IMR-90 (cell line): Measurements from ENCODE around the gene EXPH5. TPM values are rescaled to one million over a fixed set of nuclear protein-coding genes. Genes with fewer than 3 reads are reported as not detected.

Experiments
- ATAC-seq: fragments of 200-7000 bp; cut with Tn5 transposase; 2 replicates; pipeline ENCODE4 v1.9.1; 2020; ENCODE audit warnings: low read depth, mild to moderate bottlenecking, moderate library complexity
- BruUV-seq: library from RNA; stranded (reverse); fragments of 400-500 nt; replicated peaks from 2 replicates; lab custom pipeline; 2021; lab: Mats Ljungman, UMichigan
- CTCF ChIA-PET: fragments of 300-600 bp; formaldehyde crosslinking; extraction: SDS; loops from one replicate; lab custom pipeline; 2021; ENCODE audit warnings: antibody characterized with exemption; lab: Yijun Ruan, JAX
- POLR2A ChIA-PET: fragments of 300-600 bp; sonication (Branson Sonifier 250); formaldehyde crosslinking; loops from one replicate; lab custom pipeline; 2022; ENCODE audit warnings: antibody characterized with exemption; ENCODE audit not compliant: unreplicated experiment; lab: Charles Lee
- DNase-seq: peaks from one replicate; pipeline ENCODE4 v3.0.0; 2013
- H2AFZ ChIP-seq: replicated peaks from 2 replicates; pipeline ENCODE3; 2013; ENCODE audit warnings: low read length, mild to moderate bottlenecking; ENCODE audit not compliant: poor library complexity
- H2AK5ac ChIP-seq: 2 replicates; pipeline ENCODE4 v1.6.1; 2013; ENCODE audit warnings: low read depth, low read length, inconsistent platforms
- H2AK9ac ChIP-seq: replicated peaks from 2 replicates; pipeline ENCODE3; 2013; ENCODE audit warnings: mild to moderate bottlenecking, low read depth, low read length, moderate library complexity; ENCODE audit not compliant: poor library complexity
- H2BK120ac ChIP-seq: 2 replicates; pipeline ENCODE4 v1.6.1; 2013; ENCODE audit warnings: low read depth, low read length, inconsistent platforms
- H2BK15ac ChIP-seq: 3 replicates; pipeline ENCODE4 v1.6.1; 2013; ENCODE audit warnings: low read depth, low read length, inconsistent platforms
- H2BK20ac ChIP-seq: 2 replicates; pipeline ENCODE4 v1.6.1; 2013; ENCODE audit warnings: low read depth, mild to moderate bottlenecking, inconsistent platforms, low read length, moderate library complexity
- H2BK5ac ChIP-seq: 2 replicates; pipeline ENCODE4 v1.6.1; 2013; ENCODE audit warnings: mild to moderate bottlenecking, low read depth, low read length, inconsistent platforms; ENCODE audit not compliant: poor library complexity, severe bottlenecking
- H3K14ac ChIP-seq: replicated peaks from 2 replicates; pipeline ENCODE4 v1.6.1; 2013; ENCODE audit warnings: low read depth, low read length, inconsistent platforms
- H3K18ac ChIP-seq: 2 replicates; pipeline ENCODE4 v1.6.1; 2013; ENCODE audit warnings: low read depth, low read length, control low read depth
- H3K23ac ChIP-seq: 2 replicates; pipeline ENCODE4 v1.6.1; 2013; ENCODE audit warnings: low read depth, low read length, inconsistent platforms
- H3K27ac ChIP-seq: 2 replicates; pipeline ENCODE4 v1.5.1; 2013; ENCODE audit warnings: mild to moderate bottlenecking, control low read depth, low read length; ENCODE audit not compliant: insufficient read depth
- H3K27me3 ChIP-seq: 2 replicates; pipeline ENCODE4 v1.6.1; 2013; ENCODE audit warnings: low read length; ENCODE audit not compliant: control insufficient read depth, insufficient read depth
- H3K36me3 ChIP-seq: 2 replicates; pipeline ENCODE4 v1.6.1; 2013; ENCODE audit warnings: low read length, mixed read lengths; ENCODE audit not compliant: control insufficient read depth, insufficient read depth
- H3K4ac ChIP-seq: 2 replicates; pipeline ENCODE4 v1.6.1; 2013; ENCODE audit warnings: low read depth, low read length, inconsistent platforms
- H3K4me1 ChIP-seq: 2 replicates; pipeline ENCODE4 v1.6.1; 2013; ENCODE audit warnings: low read length, mixed read lengths; ENCODE audit not compliant: control insufficient read depth, insufficient read depth
- H3K4me2 ChIP-seq: 2 replicates; pipeline ENCODE4 v1.6.1; 2013; ENCODE audit warnings: low read depth, mild to moderate bottlenecking, control low read depth, low read length, moderate library complexity
- H3K4me3 ChIP-seq: 2 replicates; pipeline ENCODE4 v1.5.1; 2013; ENCODE audit warnings: low read depth, mild to moderate bottlenecking, control low read depth, low read length, moderate library complexity; ENCODE audit not compliant: insufficient read depth
- H3K56ac ChIP-seq: 2 replicates; pipeline ENCODE4 v1.6.1; 2013; ENCODE audit warnings: low read length, inconsistent platforms; ENCODE audit not compliant: insufficient read depth; ENCODE audit errors: extremely low read depth
- H3K79me1 ChIP-seq, 2 experiments: 2 replicates each; pipeline ENCODE4 v1.6.1; 2013; ENCODE audit warnings: low read length in 2 of 2, inconsistent platforms in 1 of 2, low read depth in 1 of 2
- H3K9ac ChIP-seq: 2 replicates; pipeline ENCODE4 v1.6.1; 2013; ENCODE audit warnings: low read depth, low read length, control low read depth
- H3K9me1 ChIP-seq: 2 replicates; pipeline ENCODE4 v1.6.1; 2013; ENCODE audit warnings: low read length, inconsistent platforms; ENCODE audit not compliant: insufficient read depth
- H3K9me3 ChIP-seq: 2 replicates; pipeline ENCODE4 v1.6.1; 2013; ENCODE audit warnings: low read length; ENCODE audit not compliant: control insufficient read depth, insufficient read depth
- H4K20me1 ChIP-seq: 2 replicates; pipeline ENCODE4 v1.6.1; 2013; ENCODE audit warnings: low read length, inconsistent platforms; ENCODE audit not compliant: insufficient read depth
- H4K5ac ChIP-seq: 2 replicates; pipeline ENCODE4 v1.6.1; 2013; ENCODE audit warnings: mild to moderate bottlenecking, low read depth, low read length, control low read depth
- H4K8ac ChIP-seq, 2 experiments: 2 replicates each; pipeline ENCODE4 v1.6.1; 2013; ENCODE audit warnings: low read depth in 2 of 2, low read length in 2 of 2, control low read depth in 1 of 2, inconsistent platforms in 1 of 2
- H4K91ac ChIP-seq: 2 replicates; pipeline ENCODE4 v1.6.1; 2013; ENCODE audit warnings: low read depth, low read length, inconsistent platforms; ENCODE audit not compliant: insufficient read depth
- BHLHE40 ChIP-seq: fragments of 150-350 bp; IDR thresholded peaks from 2 replicates; pipeline ENCODE4 v1.6.1; 2016; ENCODE audit warnings: mild to moderate bottlenecking, low read depth, low read length
- CEBPB ChIP-seq: IDR thresholded peaks from 2 replicates; pipeline ENCODE4 v1.6.1; 2012; ENCODE audit warnings: low read depth, low read length, improper control_type of control experiment
- CTCF ChIP-seq: conservative IDR thresholded peaks from 2 replicates; pipeline ENCODE4 v1.5.1; 2012; ENCODE audit warnings: mild to moderate bottlenecking, low read depth, low read length, improper control_type of control experiment
- FOS ChIP-seq: fragments of 150-350 bp; IDR thresholded peaks from 2 replicates; pipeline ENCODE4 v1.6.1; 2016; ENCODE audit warnings: low read depth, low read length
- MAFK ChIP-seq: IDR thresholded peaks from 2 replicates; pipeline ENCODE4 v1.6.1; 2012; ENCODE audit warnings: low read depth, low read length, improper control_type of control experiment
- NFE2L2 ChIP-seq: fragments of 150-350 bp; IDR thresholded peaks from 2 replicates; pipeline ENCODE4 v1.6.1; 2016; ENCODE audit warnings: low read depth, mild to moderate bottlenecking, low read length
- RFX5 ChIP-seq: IDR thresholded peaks from 2 replicates; pipeline ENCODE4 v1.8.0; 2012; ENCODE audit warnings: low read depth, mild to moderate bottlenecking, low read length, moderate library complexity
- SMC3 ChIP-seq: fragments of 150-350 bp; IDR thresholded peaks from 2 replicates; pipeline ENCODE4 v1.6.1; 2016; ENCODE audit warnings: low read depth, mild to moderate bottlenecking, antibody characterized with exemption, low read length, moderate library complexity
- USF2 ChIP-seq: fragments of 150-350 bp; IDR thresholded peaks from 2 replicates; pipeline ENCODE4 v1.6.1; 2017; ENCODE audit warnings: mild to moderate bottlenecking, antibody characterized with exemption, low read length, low read depth
- WGBS, 2 experiments: methylation state at CpG; one replicate each; pipeline versions ENCODE4 v1.1.5 to v1.1.7; 2013; ENCODE audit warnings: missing lambda C conversion rate in 2 of 2; ENCODE audit not compliant: insufficient read length in 1 of 2; ENCODE audit errors: extremely low coverage in 2 of 2; 5-methylcytosine and 5-hydroxymethylcytosine counted together
- dilution Hi-C: fragments of 300-500 bp; cut with HindIII; formaldehyde crosslinking; loops from one replicate; pipeline ENCODE4 v1.14.3; 2018; ENCODE audit warnings: low sequenced_read_pairs; ENCODE audit not compliant: unreplicated experiment
- in situ Hi-C: fragments of 300-500 bp; cut with MboI; formaldehyde crosslinking; loops from 3 replicates; pipeline ENCODE4 v1.14.3; 2019; ENCODE audit warnings: low sequenced_read_pairs, inconsistent platforms, mixed read lengths
- intact Hi-C: fragments of 100-400 bp; cut with micrococcal nuclease; formaldehyde crosslinking; loops from 2 replicates; pipeline ENCODE4 v1.10.0; 2022
- polyA plus RNA-seq, 3 experiments: library from polyadenylated mRNA; depleted of rRNA; stranded (reverse); fragments of >200 nt; gene quantifications; 2 replicates each; pipeline ENCODE4 v1.2.3, GENCODE V29; 2012; ENCODE audit warnings: low replicate concordance in 1 of 3
- total RNA-seq: library from RNA; depleted of rRNA; stranded (reverse); fragments of >200 nt; gene quantifications from 2 replicates; pipeline ENCODE4 v1.2.3, GENCODE V29; 2012

EXPH5 gene
- total and polyA plus RNA-seq, 2 of the 4 experiments (the other 2 are of a cell fraction), result 0.05 to 0.72 TPM

- TF ChIP-seq USF2 (no peak), CEBPB (no peak), FOS (no peak)
Observed at GRCh38 chr11:108618529-108618928, 25.0 kb upstream of the EXPH5 start (continued).

GRCh38 chr11:108617055-108617454, 23.5 kb upstream of the EXPH5 start:
- no peak for ATAC-seq
- intact Hi-C loops, result no loop called here

More at GRCh38 chr11:108617055-108617454, 23.5 kb upstream of the EXPH5 start:
- ChIA-PET CTCF (no interaction called here), POLR2A (no interaction called here)
- H3K79me1 ChIP-seq, result no peaks in the 10 kb centered on the region
- H3K4me2 ChIP-seq, result no peak overlapping the region
- H4K8ac ChIP-seq, result no peak overlapping the region
- H3K14ac ChIP-seq, result no peak overlapping the region
- no peak overlapping the region for H2AFZ ChIP-seq
- no peak overlapping the region for H3K18ac ChIP-seq
- H4K5ac ChIP-seq, result no peak overlapping the region
- H3K23ac ChIP-seq, result no peak overlapping the region
- H3K9ac ChIP-seq, result no peak overlapping the region
- WGBS, 2 experiments, result 83% methylated on average over 1 of the region's 4 CpGs; no CpG with 5 or more reads in 1 of the 2 experiments
- H2AK9ac ChIP-seq, result peak overlapping the region; percentile 58
- H3K27ac ChIP-seq, result no peak overlapping the region
- 0 out of 2 replicates have a peak, but pooled peaks cover 2% of the 10 kb centered on the region for H3K9me1 ChIP-seq
- TF ChIP-seq RFX5, result no peak
- no peak for TF ChIP-seq BHLHE40
- TF ChIP-seq NFE2L2, result no peak
- no peak for TF ChIP-seq SMC3
- no peak for TF ChIP-seq CTCF
- TF ChIP-seq CEBPB, result no peak
- TF ChIP-seq MAFK, result no peak
- H3K56ac ChIP-seq, result no peak overlapping the region
- no peaks in the 10 kb centered on the region for H3K4me1 ChIP-seq
- no peaks in the 10 kb centered on the region for H3K27me3 ChIP-seq
- no peak overlapping the region for H3K4me3 ChIP-seq
- no peaks in the 10 kb centered on the region; the same call in 1 of the 2 replicates for H4K20me1 ChIP-seq
- H2AK5ac ChIP-seq, result no peak overlapping the region
- no TSS peak for BruUV-seq
- dilution Hi-C loops (no loop called here), in situ Hi-C loops (no loop called here)
- no peak overlapping the region for H3K4ac ChIP-seq
- no peak overlapping the region for H2BK20ac ChIP-seq
- no peak for DNase-seq
- H2BK120ac ChIP-seq, result no peak overlapping the region
- H4K91ac ChIP-seq, result no peak overlapping the region
- H2BK15ac ChIP-seq, result no peak overlapping the region
- no peak overlapping the region for H2BK5ac ChIP-seq
- no peaks in the 10 kb centered on the region for H3K36me3 ChIP-seq
- no peaks in the 10 kb centered on the region for H3K9me3 ChIP-seq
